Measurements from ENCODE around the gene BPIFB2.
"Not testable (repeated sequence)": the region's sequence is repeated elsewhere in the genome, so short reads cannot be mapped to it uniquely, and the experiment has no call there.

The BPIFB2 gene

DNA sequence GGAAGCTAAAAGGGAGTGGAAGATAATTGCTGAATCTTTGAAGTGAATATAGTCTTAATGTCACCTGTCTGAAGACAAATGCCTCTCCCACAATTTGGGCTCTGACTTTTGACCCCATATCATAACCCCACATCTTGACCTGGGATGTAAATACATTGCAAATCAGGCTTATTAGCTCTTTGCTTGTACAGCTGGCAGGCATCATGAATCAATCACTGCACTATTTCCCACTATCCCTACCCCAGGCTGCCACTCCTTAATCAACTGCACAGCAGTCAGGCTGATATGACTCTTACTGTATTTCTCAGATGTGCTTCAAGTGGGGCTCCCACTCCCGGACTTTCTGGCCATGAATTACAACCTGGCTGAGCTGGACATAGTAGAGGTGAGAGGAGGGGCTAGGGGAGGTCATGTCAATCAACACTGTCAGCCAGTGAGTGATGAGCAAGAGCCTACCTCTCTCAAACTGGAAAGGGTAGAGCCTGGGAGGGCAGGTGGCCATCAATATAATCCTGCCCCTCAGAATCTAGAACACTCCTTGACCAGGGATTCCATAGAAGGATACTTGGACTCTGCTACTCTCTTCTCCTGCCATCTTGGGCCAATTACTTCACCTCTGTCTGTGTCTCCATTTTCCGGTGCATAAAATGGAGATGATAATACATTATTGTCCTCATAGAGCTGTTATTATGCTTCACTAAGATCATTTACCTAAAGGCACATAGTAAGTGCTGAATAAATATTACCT is 35.7 kb downstream of the BPIFB2 start:
- DNase-seq, result no peak

DNA sequence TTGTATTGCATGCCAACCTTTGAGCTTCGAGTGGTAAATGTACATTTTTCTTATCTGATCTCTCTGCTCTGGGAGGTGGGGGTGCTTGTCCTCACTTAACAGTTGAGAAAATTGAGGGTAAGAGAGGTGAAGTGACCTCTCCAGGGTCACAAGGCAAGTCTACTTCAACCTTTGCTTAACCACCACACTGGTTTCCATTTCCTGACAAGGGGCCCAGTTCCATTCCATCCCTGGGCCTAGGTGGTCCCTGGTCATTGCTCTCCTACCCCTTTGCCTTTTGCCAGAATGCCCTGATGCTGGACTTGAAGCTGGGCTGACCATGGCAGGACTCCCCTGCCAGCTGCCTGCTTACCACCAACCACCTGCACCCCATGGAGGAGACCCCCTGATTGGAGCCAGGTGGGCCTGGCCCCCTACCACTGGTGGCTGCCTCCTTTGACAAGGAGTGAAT is 36.3 kb downstream of the BPIFB2 start:
- no peak for DNase-seq

GRCh38 chr20:33045129-33045721 is 37.7 kb downstream of the BPIFB2 start:
- not testable (repeated sequence) for DNase-seq

DNA sequence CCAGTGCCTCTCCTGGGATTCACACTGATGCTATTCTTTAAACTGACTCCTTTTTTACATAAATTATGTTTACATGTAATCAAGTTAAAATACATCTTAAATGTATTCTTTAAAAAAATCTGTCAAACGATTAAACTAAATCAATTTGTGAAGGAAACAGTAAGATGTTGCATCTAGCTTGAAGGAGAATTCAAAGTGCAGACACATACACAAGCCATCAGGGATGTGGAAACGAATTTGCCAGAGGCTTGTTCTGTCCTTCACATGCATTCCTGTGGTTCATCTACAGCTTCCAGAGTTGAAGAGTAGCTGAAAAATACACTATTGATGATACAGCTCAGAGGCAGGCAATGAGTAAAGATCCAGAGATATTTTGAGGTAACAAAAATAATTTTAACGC is 38.9 kb downstream of the BPIFB2 start:
- DNase-seq, result no peak

DNA sequence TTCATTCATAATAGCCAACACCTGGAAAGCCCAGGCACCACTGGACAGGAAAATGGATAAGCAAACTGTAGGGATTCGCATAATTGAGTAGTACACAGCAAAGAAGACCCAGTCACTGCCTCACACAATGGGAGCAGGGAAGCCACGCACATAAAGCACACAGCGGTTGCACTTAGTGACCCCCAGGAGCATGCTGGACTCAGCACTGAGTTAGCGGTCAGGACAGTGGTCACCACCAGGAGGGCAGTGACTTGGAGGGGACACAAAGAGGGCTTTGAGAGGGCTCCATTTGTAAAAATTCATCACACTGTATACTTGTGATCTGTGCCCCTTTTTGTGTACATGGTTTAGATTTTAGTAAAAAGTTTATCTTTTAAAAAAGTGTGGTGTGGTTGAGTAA is 43.8 kb downstream of the BPIFB2 start:
- no peak for DNase-seq

DNA sequence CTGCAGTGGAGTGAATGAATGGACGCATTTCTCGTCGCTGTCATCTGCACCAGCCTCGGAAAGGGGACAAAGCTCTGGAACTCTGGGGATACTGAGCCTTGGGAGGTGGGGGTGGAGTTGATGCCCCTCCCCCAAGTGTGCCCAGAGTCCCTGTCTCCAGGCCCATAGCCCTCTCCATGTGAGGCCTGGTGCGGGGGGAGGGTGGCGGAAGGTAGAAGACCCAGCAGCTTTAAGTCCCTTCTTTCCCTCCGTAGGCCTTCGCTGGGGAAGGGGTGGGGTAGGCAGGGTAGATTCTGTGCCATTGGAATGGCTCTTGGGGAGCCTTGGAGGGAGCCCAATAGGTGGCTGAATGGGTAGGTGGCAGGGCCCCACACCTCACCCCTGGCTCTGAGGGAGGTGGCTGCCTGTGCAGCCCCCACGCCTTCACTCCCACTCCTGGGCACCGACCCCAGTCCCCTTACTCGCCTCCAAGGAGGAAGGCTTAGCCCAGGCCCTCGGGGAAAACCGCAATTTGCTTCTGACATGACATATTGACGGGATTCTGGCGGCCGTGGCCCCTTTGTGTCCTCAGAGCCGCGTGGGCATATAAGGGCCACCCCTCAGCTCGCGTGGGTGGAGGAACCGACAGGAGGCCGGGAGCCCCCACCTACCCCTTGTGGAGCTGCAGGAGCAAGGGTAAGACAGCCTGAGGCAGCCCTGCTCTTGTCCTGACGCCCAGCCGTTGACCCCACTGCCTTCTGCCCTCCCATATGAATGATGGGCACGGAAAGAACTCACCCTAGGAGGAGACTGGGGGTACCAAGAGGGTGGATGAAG is 46.0 kb downstream of the BPIFB2 start, which contains the start of gene BPIFB3:
BPIFB3 (plus strand) TSS at position 613 of the 816 bp plus-strand sequence. CDS start 1,533 bp downstream, outside the sequence.
- DNase-seq, result no peak

DNA sequence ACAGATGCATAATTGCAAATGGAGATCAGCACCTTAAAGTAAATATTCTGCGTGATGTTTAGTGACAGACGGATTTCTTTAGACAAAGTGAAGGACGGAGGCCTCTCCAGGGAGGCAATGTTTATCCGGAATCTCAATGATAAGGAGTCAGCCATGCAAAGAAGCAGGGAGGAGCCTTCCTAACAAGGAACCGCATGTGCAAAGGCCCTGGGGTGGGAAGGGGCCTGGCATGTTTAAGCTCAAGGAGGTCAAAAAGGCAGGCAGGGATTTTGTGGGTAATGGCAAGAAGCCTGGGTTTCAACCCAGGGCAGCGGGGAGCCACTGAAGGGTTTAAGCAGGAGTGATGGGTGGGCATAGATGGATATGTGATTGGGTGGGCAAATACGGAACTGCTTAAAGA is 46.9 kb downstream of the BPIFB2 start:
- DNase-seq, result no peak

DNA sequence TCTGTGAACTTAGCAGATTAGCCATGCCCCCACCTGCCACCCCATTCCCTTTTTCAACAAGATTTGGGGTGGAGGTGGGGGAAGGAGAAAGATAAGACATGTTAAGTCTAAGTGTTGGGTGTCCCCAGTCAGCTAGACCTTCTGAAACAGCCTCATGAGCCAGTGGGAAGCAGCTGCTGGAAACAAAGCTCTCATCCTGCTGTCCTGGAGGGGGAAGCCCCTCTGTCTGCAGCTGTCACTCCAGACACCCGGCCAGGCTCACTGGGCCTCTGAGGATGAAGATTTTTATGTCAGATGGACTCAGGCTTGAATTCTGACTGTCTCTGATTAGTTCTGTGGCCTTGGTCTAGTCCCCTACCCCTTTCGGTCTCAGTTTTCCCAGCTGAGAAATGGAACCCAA is 47.3 kb downstream of the BPIFB2 start:
- no peak for DNase-seq

- DNase-seq, result no peak
Measured at GRCh38 chr20:33059136-33059535, 51.6 kb downstream of the BPIFB2 start.

GRCh38 chr20:33059741-33060390 is 52.4 kb downstream of the BPIFB2 start:
- no peak for DNase-seq

DNA sequence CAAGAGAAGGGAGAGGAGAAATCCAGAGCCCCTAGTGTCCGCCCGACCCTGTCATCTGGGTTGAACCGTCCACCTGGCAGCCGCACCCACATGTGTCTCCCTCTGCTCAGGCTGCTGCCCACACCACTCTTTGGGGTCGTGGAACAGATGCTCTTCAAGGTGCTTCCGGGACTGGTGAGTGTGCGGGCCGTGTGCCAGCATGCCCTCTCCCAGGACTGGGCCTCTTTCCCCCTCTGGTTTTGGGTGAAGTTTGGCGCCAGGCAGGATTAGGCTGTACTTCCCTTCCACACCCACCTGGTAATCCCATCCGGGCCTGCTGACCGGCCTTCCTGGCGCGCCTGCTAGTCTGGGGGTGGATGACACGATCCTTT is 54.1 kb downstream of the BPIFB2 start:
- no peak for DNase-seq

GRCh38 chr20:33062105-33062824 is 54.8 kb downstream of the BPIFB2 start:
- DNase-seq, result no peak

DNA sequence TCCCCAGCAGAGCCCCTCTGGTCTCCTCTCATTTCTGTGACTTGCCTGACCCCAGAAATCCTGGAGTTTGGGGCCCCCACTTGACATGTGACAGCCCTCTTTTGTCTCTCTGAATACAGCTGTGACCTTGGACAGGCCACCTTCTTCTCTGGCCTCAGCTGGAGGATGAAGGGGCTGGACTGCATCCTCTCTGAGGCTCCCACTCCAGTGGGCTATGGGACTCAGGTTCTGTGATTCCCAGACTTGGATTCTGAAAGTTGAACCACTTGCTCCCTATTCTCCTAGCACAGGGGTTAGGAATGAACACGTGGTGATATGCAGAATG is 55.3 kb downstream of the BPIFB2 start:
- DNase-seq, result no peak

DNA sequence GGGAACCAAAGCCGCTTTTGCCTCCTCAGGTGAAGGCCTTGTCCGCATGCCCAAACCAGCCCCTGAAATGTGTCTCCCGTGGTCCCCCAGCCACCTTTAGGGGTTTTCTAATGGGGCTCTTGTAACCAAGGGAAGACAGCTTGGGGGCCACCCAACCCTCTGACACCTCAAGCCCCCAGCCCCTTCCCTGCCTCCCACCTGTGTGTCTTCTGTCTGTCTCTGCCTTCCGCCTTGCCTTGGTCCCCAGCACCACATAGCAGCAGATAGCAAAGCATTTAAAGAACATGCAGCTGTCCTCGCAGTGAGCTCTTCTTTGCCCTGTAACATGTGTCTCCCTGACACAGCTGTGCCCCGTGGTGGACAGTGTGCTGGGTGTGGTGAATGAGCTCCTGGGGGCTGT is 55.8 kb downstream of the BPIFB2 start:
- DNase-seq, result no peak

- DNase-seq, result no peak
Measured at GRCh38 chr20:33064572-33065287, 57.2 kb downstream of the BPIFB2 start.

DNA sequence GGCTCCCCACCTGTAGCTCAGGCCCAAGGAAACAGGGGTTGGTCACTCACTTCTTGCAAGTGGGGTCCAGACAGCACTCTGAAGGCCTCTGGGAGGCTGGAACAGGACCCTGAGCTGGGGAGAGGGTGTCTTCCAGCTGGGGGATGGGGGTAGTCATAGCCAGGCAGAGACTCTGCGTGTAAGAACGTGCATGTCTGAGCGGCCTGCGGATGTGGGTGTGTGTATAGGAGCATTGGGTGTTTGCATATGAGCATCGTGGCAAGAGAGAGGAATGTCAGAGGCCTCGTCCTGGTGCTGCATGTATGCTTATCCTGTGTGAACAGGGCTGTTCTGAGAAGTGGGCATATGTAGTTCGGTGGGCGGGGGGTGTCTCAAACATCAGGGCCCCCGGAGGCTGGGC is 58.3 kb downstream of the BPIFB2 start:
- no peak for DNase-seq

GRCh38 chr20:33067806-33068205 is 60.3 kb downstream of the BPIFB2 start:
- no peak for DNase-seq

DNA sequence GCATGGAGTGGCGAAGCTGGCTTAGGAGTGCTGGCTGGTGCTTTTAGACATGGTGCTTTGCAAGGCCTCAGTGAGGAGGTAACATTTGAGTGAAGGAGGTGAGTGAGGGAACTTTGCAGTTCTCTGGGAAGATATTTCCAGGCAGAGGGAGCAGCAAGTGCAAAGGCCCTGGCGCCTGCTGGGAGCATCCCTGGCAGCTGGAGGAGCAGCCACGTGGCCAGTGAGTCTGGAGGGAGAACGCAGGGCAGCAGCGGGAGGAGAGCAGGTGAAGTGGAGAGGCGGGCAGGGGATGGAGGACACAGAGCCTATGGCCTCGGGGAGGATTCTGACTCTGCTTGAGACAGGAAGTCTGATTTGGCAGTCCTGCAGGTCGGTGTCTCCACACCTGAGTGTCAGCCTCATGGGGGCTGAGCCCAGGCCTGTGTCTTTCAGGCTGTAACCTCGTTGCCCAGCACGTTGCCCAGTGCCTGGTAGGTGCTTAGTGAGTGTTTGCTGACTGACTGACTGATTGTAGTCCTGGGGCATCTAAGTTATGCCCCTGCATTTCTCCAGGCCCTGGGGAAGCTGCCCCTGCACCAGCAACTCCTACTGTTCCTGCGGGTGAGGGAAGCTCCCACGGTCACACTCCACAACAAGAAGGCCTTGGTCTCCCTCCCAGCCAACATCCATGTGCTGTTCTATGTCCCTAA is 60.9 kb downstream of the BPIFB2 start:
- no peak for DNase-seq

DNA sequence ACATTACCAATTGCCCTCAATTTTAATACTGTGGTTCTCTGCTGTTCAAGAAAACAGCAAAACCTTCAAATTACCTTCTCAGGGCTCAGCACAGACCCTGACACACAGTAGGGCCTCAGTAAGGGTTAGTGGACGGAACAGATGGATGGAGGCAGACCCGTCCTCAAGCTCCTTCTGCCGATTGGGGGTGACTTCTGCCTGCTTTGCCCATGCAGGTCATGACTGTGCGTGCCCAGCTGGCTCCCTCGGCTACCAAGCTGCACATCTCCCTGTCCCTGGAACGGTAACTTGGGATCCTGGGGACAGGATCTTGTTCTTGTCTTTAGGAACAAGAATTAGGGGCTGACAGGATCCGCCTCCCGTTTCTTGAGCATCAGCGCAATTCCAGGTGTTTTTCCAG is 62.2 kb downstream of the BPIFB2 start:
- DNase-seq, result no peak

- no peak for DNase-seq
Measured at GRCh38 chr20:33070111-33071053, 62.9 kb downstream of the BPIFB2 start.

Data from T-helper 9 cell (primary cell).